CD14-positive monocyte (primary cell): Measurements from ENCODE around the gene SLC12A7. TPM values are rescaled to one million over a fixed set of nuclear protein-coding genes. Genes with fewer than 3 reads are reported as not detected.

Source experiments
- DNase-seq, 3 donors: peaks; one replicate each; pipeline ENCODE4 v3.0.0-alpha.2; 2011 to 2022
- H2AFZ ChIP-seq: 2 replicates; pipeline ENCODE4 v1.6.0; 2012; ENCODE audit warnings: mild to moderate bottlenecking, low read depth, low read length, inconsistent platforms; ENCODE audit not compliant: insufficient read depth, poor library complexity, severe bottlenecking
- H3K27ac ChIP-seq, 2 donors: 1 replicate in 1 of 2; 2 replicates in 1 of 2; pipeline ENCODE4 v1.5.1; 2012 to 2013; ENCODE audit warnings: low read length in 2 of 2, control low read depth in 1 of 2, inconsistent platforms in 1 of 2, low read depth in 1 of 2, mild to moderate bottlenecking in 1 of 2
- H3K27me3 ChIP-seq, 2 donors: one replicate each; pipeline versions ENCODE4 v1.6.0 to v1.6.1; 2011 to 2013; ENCODE audit warnings: low read length in 2 of 2; ENCODE audit not compliant: control insufficient read depth in 2 of 2, insufficient read depth in 2 of 2
- H3K36me3 ChIP-seq, 2 donors: replicated peaks in 1 of 2; 1 replicate in 1 of 2; 2 replicates in 1 of 2; pipeline versions ENCODE4 v1.5.1 to v1.6.1; 2012 to 2013; ENCODE audit warnings: low read length in 2 of 2, control low read depth in 1 of 2, inconsistent platforms in 1 of 2, mild to moderate bottlenecking in 1 of 2; ENCODE audit not compliant: insufficient read depth in 2 of 2, control insufficient read depth in 1 of 2
- H3K4me1 ChIP-seq, 2 donors: 1 replicate in 1 of 2; 2 replicates in 1 of 2; pipeline versions ENCODE4 v1.5.1 to v1.6.1; 2012 to 2013; ENCODE audit warnings: low read length in 2 of 2, control low read depth in 1 of 2, inconsistent platforms in 1 of 2, mild to moderate bottlenecking in 1 of 2, moderate library complexity in 1 of 2; ENCODE audit not compliant: insufficient read depth in 2 of 2, control insufficient read depth in 1 of 2
- H3K4me2 ChIP-seq: replicated peaks from 2 replicates; pipeline ENCODE3; 2012; ENCODE audit warnings: low read length, moderate library complexity, mild to moderate bottlenecking; ENCODE audit not compliant: poor library complexity, severe bottlenecking; ENCODE audit errors: extremely low read depth
- H3K4me3 ChIP-seq, 3 experiments: fragments of 200-600 bp in 1 of 3; sonication (generic) in 1 of 3; replicated peaks in 1 of 3; 1 replicate in 2 of 3; 2 replicates in 1 of 3; pipeline ENCODE4 v1.5.1; 2011 to 2013; ENCODE audit warnings: low read length in 3 of 3, mild to moderate bottlenecking in 3 of 3, control low read depth in 2 of 3, low read depth in 2 of 3, inconsistent platforms in 1 of 3, moderate library complexity in 1 of 3
- H3K79me2 ChIP-seq: 2 replicates; pipeline ENCODE4 v1.6.0; 2012; ENCODE audit warnings: mild to moderate bottlenecking, control low read depth, inconsistent platforms, low read length, moderate library complexity; ENCODE audit not compliant: insufficient read depth
- H3K9ac ChIP-seq: 2 replicates; pipeline ENCODE4 v1.6.0; 2017; ENCODE audit warnings: low read length, mild to moderate bottlenecking; ENCODE audit not compliant: insufficient read depth, poor library complexity, severe bottlenecking
- H3K9me3 ChIP-seq, 2 donors: replicated peaks in 1 of 2; 1 replicate in 1 of 2; 2 replicates in 1 of 2; pipeline versions ENCODE4 v1.5.1 to v1.6.1; 2012 to 2013; ENCODE audit warnings: low read length in 2 of 2, control low read depth in 1 of 2; ENCODE audit not compliant: control insufficient read depth in 1 of 2, insufficient read depth in 1 of 2
- H4K20me1 ChIP-seq: 2 replicates; pipeline ENCODE4 v1.6.0; 2012; ENCODE audit warnings: mild to moderate bottlenecking, low read length, control low read depth, moderate library complexity; ENCODE audit not compliant: insufficient read depth
- H3K27ac Mint-ChIP-seq, 7 donors: one replicate each; pipeline ENCODE4 v1.8.0; 2020; ENCODE audit warnings: mild to moderate bottlenecking in 7 of 7, mixed read lengths in 7 of 7, moderate library complexity in 6 of 7, inconsistent platforms in 2 of 7
- H3K27me3 Mint-ChIP-seq, 3 donors: one replicate each; pipeline ENCODE4 v1.8.0; 2021 to 2022; ENCODE audit warnings: low read depth in 3 of 3, mild to moderate bottlenecking in 3 of 3, mixed read lengths in 3 of 3, moderate library complexity in 3 of 3, inconsistent platforms in 1 of 3
- H3K36me3 Mint-ChIP-seq, 2 donors: one replicate each; pipeline ENCODE4 v1.8.0; 2020; ENCODE audit warnings: mixed read lengths in 2 of 2, inconsistent platforms in 1 of 2, mild to moderate bottlenecking in 1 of 2
- H3K4me1 Mint-ChIP-seq: one replicate; pipeline ENCODE4 v1.8.0; 2020; ENCODE audit warnings: mild to moderate bottlenecking, mixed read lengths
- H3K4me3 Mint-ChIP-seq, 2 donors: one replicate each; pipeline ENCODE4 v1.8.0; 2020; ENCODE audit warnings: mild to moderate bottlenecking in 2 of 2, mixed read lengths in 2 of 2, moderate library complexity in 1 of 2
- H3K9me3 Mint-ChIP-seq, 7 donors: one replicate each; pipeline ENCODE4 v1.8.0; 2020 to 2022; ENCODE audit warnings: mixed read lengths in 7 of 7, mild to moderate bottlenecking in 6 of 7, moderate library complexity in 6 of 7, inconsistent platforms in 2 of 7
- WGBS: methylation state at CpG from one replicate; pipeline ENCODE4 v1.1.5; 2013; ENCODE audit warnings: missing lambda C conversion rate; ENCODE audit not compliant: insufficient coverage; 5-methylcytosine and 5-hydroxymethylcytosine counted together
- intact Hi-C, 2 donors: fragments of 100-400 bp; cut with micrococcal nuclease; formaldehyde crosslinking; loops; one replicate each; pipeline versions ENCODE4 v1.15.0 to v1.15.1; 2023
- polyA plus RNA-seq, 3 donors: library from polyadenylated mRNA; depleted of rRNA in 1 of 3; unstranded in 2 of 3; stranded (reverse) in 1 of 3; fragments of 300-500 nt in 2 of 3; fragments of >200 nt in 1 of 3; fragmentation: Illumina TruSeq in 2 of 3; gene quantifications; 1 replicate in 2 of 3; 2 replicates in 1 of 3; pipeline ENCODE4 v1.2.3, GENCODE V29; 2012 to 2021
- TF ChIP-seq, protein P1 (sequence below): fragments of 200-600 bp; IDR thresholded peaks from one replicate; pipeline ENCODE4 v1.8.0; 2022; ENCODE audit warnings: antibody characterized with exemption, mild to moderate bottlenecking

The SLC12A7 gene
- polyA plus RNA-seq, 3 donors: 8.2 to 31.2 (median 12.5) TPM

DNA sequence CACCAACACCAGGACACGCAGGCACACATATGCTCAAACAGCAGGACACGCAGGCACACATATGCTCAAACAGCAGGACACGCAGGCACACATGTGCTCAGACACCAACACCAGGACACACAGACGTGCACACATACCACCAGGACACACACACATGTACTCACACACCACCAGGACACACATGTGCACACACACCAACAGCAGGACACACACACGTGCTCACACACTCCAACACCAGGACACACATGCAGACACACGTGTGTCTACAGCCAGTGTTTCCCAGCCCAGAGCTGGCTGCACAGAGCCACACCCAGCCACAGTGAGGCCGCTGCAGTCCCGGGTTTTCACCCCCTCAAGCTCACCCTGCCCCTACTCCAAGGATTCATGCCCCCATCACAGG is 25.0 kb upstream of the SLC12A7 start:
- H3K27me3 Mint-ChIP-seq: peaks cover 0 to 10% (median 9%) of the 10 kb centered on the region in 3 donors
- Histone ChIP-seq H3K36me3 (no peaks in the 10 kb centered on the region), H3K4me2 (no peak overlapping the region), H2AFZ (no peak overlapping the region), H4K20me1 (no peaks in the 10 kb centered on the region), H3K27ac (no peak overlapping the region), H3K9me3 (peaks cover 5 to 7% of the 10 kb centered on the region in 2 donors), H3K9ac (no peak overlapping the region), H3K27me3 (no peaks in the 10 kb centered on the region), H3K4me1 (peaks cover 27 to 30% of the 10 kb centered on the region in 2 donors), H3K79me2 (no peaks in the 10 kb centered on the region), H3K4me3 (no peak overlapping the region)
- intact Hi-C loops: no loop called here
- peaks cover 41% of the 10 kb centered on the region for H3K4me1 Mint-ChIP-seq
- WGBS: 94% methylated on average over 8 of the region's 8 CpGs
- DNase-seq: no peak
- H3K4me3 Mint-ChIP-seq: peak overlapping the region in 1 of 2 donors; percentile 85
- H3K27ac Mint-ChIP-seq: peak overlapping the region in 1 of 7 donors; percentile 81
- TF ChIP-seq, protein P1, sequence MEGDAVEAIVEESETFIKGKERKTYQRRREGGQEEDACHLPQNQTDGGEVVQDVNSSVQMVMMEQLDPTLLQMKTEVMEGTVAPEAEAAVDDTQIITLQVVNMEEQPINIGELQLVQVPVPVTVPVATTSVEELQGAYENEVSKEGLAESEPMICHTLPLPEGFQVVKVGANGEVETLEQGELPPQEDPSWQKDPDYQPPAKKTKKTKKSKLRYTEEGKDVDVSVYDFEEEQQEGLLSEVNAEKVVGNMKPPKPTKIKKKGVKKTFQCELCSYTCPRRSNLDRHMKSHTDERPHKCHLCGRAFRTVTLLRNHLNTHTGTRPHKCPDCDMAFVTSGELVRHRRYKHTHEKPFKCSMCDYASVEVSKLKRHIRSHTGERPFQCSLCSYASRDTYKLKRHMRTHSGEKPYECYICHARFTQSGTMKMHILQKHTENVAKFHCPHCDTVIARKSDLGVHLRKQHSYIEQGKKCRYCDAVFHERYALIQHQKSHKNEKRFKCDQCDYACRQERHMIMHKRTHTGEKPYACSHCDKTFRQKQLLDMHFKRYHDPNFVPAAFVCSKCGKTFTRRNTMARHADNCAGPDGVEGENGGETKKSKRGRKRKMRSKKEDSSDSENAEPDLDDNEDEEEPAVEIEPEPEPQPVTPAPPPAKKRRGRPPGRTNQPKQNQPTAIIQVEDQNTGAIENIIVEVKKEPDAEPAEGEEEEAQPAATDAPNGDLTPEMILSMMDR: no peak
- H3K36me3 Mint-ChIP-seq: no peaks in the 10 kb centered on the region
- H3K9me3 Mint-ChIP-seq: peaks cover 4 to 12% (median 7%) of the 10 kb centered on the region in 7 donors

DNA sequence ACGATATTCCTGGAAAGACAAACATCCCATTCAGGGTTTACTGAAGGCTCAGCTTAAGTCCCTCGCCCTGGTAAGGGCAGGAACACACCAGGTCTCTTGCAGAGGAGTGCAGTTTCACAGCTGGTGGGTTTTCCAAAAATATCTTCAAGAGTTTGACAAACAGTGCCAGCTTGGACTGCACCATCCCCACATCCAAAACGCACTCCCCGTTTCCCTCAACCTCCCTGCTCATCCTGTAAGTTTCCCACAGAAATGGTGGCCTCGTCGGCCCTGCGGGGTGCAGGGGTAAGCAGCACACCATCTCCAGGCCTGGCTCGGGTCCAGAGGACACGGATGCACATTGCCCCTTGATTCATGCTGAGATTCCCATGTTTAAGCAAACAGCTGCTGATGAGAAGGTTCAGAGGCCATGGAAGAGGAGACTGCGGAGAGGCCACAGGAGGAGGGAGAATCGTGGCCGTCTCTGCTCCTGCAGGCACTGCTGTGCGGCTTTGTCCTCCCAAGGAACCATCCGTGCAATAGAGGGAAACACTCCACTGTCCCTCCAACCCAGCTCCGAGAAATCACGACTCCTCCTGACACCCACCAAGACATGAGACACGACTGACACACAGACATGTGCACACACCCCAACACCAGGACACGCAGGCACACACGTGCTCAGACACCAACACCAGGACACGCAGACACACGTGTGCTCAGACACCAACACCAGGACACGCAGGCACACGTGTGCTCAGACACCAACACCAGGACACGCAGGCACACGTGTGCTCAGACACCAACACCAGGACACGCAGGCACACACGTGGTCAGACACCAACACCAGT is 24.0 kb upstream of the SLC12A7 start:
- no peaks in the 10 kb centered on the region for H4K20me1 ChIP-seq
- H2AFZ ChIP-seq: no peak overlapping the region
- H3K9me3 ChIP-seq: peaks cover 5 to 7% of the 10 kb centered on the region in 2 donors
- Mint-ChIP-seq H3K27ac (peak overlapping the region in 3 of 7 donors; percentile 36 to 81 (median 48)), H3K4me3 (no peak overlapping the region), H3K4me1 (peaks cover 41% of the 10 kb centered on the region), H3K27me3 (peaks cover 0 to 6% (median 6%) of the 10 kb centered on the region in 3 donors), H3K36me3 (no peaks in the 10 kb centered on the region), H3K9me3 (peaks cover 4 to 12% (median 7%) of the 10 kb centered on the region in 7 donors)
- no peak overlapping the region for H3K27ac ChIP-seq
- no peak overlapping the region for H3K4me2 ChIP-seq
- TF ChIP-seq, protein P1: no peak
- H3K4me3 ChIP-seq: no peak overlapping the region
- peaks cover 27 to 30% of the 10 kb centered on the region in 2 donors for H3K4me1 ChIP-seq
- 97% methylated on average over 25 of the region's 27 CpGs for WGBS
- DNase-seq: no peak
- intact Hi-C loops: no loop called here
- no peak overlapping the region for H3K9ac ChIP-seq
- H3K36me3 ChIP-seq: no peaks in the 10 kb centered on the region
- no peaks in the 10 kb centered on the region for H3K27me3 ChIP-seq
- H3K79me2 ChIP-seq: no peaks in the 10 kb centered on the region
